Gastrocnemius medialis (tissue), 4 donors: ENCODE data around the gene WDFY3.
"Not testable (repeated sequence)": the region's sequence is repeated elsewhere in the genome, so short reads cannot be mapped to it uniquely, and the experiment has no call there.

Experiments used
- CTCF ChIP-seq, 5 experiments: fragments of 450-650 bp in 3 of 5; fragments of 200-600 bp in 2 of 5; sonication (generic) in 2 of 5; IDR thresholded peaks in 4 of 5; conservative IDR thresholded peaks in 1 of 5; 1 replicate in 4 of 5; 2 replicates in 1 of 5; pipeline ENCODE4 v1.5.1; 2016 to 2019; ENCODE audit warnings: antibody characterized with exemption in 5 of 5, mild to moderate bottlenecking in 3 of 5, moderate library complexity in 3 of 5
- POLR2A ChIP-seq, 2 donors: fragments of 450-650 bp; IDR thresholded peaks; one replicate each; pipeline ENCODE4 v1.6.1; 2017; ENCODE audit warnings: antibody characterized with exemption in 2 of 2, mild to moderate bottlenecking in 2 of 2, moderate library complexity in 2 of 2

- not testable (repeated sequence) for TF ChIP-seq CTCF (IDR thresholded peaks at IDR 0.05 in 4 of 5, conservative IDR thresholded peaks at IDR 0.05 in 1 of 5); POLR2A (IDR thresholded peaks at IDR 0.05)
Measured at GRCh38 chr4:84682661-84683060, 283.8 kb downstream of the WDFY3 start.
